ENCODE results near the gene KRTAP13-2. TPM values are rescaled to one million over a fixed set of nuclear protein-coding genes. Genes with fewer than 3 reads are reported as not detected.

KRTAP13-2 gene
- total and polyA plus RNA-seq, 2 experiments from 2014 or later: not detected

GRCh38 chr21:30345014-30345413 lies 27.1 kb downstream of the KRTAP13-2 start:
- H3K36me3 ChIP-seq (ENCODE audit: insufficient read depth): no peaks in the 10 kb centered on the region
- H3K4me3 ChIP-seq: no peak overlapping the region
- no peak overlapping the region for H3K27ac ChIP-seq (ENCODE audit: low read depth)
- no peaks in the 10 kb centered on the region for H3K9me2 ChIP-seq (ENCODE audit: insufficient read depth)
- Mint-ChIP-seq H3K27ac (no peak overlapping the region), H3K27me3 (ENCODE audit: insufficient read depth, low read depth, poor library complexity) (peaks cover 5% of the 10 kb centered on the region), H3K4me1 (peaks cover 12% of the 10 kb centered on the region), H3K36me3 (ENCODE audit: low read depth) (peaks cover 8% of the 10 kb centered on the region; the same call in 2 of the 3 replicates), H3K4me3 (no peak overlapping the region), H3K9me3 (peaks cover 8% of the 10 kb centered on the region; the same call in 1 of the 3 replicates)
- DNase-seq (ENCODE audit: low spot score): peak; percentile 45
- no peaks in the 10 kb centered on the region for H3K27me3 ChIP-seq (ENCODE audit: insufficient read depth)
- H3K79me2 ChIP-seq (replicated peaks; ENCODE audit: insufficient read depth): no peaks in the 10 kb centered on the region
- TF ChIP-seq JUNB (IDR thresholded peaks at IDR 0.05; ENCODE audit: unreplicated experiment) (no peak), NANOG (IDR thresholded peaks at IDR 0.05; ENCODE audit: borderline replicate concordance) (no peak), EZH2 (IDR thresholded peaks at IDR 0.05; ENCODE audit: low read depth, unreplicated experiment) (no peak), CTCF (conservative IDR thresholded peaks at IDR 0.05; ENCODE audit: low read depth in 2 of 2) (peak; percentile 46 to 53)
- no peaks in the 10 kb centered on the region for H4K20me1 ChIP-seq (replicated peaks; ENCODE audit: insufficient read depth)
- H3K4me1 ChIP-seq (ENCODE audit: insufficient read depth): peaks cover 12% of the 10 kb centered on the region
- H3K4me2 ChIP-seq: no peak overlapping the region
- peak; percentile 26; the same call in 1 of the 3 replicates for ATAC-seq
- no peaks in the 10 kb centered on the region for H3F3A ChIP-seq (replicated peaks; ENCODE audit: low read depth)
- no peak overlapping the region for H2AFZ ChIP-seq

GRCh38 chr21:30340714-30341573 lies 31.1 kb downstream of the KRTAP13-2 start:
- Mint-ChIP-seq H3K4me1 (no peaks in the 10 kb centered on the region), H3K27me3 (ENCODE audit: insufficient read depth, low read depth, poor library complexity) (peaks cover under 1% of the 10 kb centered on the region), H3K4me3 (no peak overlapping the region), H3K27ac (no peak overlapping the region), H3K36me3 (ENCODE audit: low read depth) (peaks cover 4% of the 10 kb centered on the region; the same call in 2 of the 3 replicates), H3K9me3 (peaks cover 5% of the 10 kb centered on the region; the same call in 1 of the 3 replicates)
- H3K4me1 ChIP-seq (ENCODE audit: insufficient read depth): no peaks in the 10 kb centered on the region
- no peaks in the 10 kb centered on the region for H4K20me1 ChIP-seq (replicated peaks; ENCODE audit: insufficient read depth)
- peak; percentile 71 for DNase-seq (ENCODE audit: low spot score)
- no peaks in the 10 kb centered on the region for H3K9me2 ChIP-seq (ENCODE audit: insufficient read depth)
- H3K4me2 ChIP-seq: no peak overlapping the region
- H3K79me2 ChIP-seq (replicated peaks; ENCODE audit: insufficient read depth): no peaks in the 10 kb centered on the region
- no peaks in the 10 kb centered on the region for H3F3A ChIP-seq (replicated peaks; ENCODE audit: low read depth)
- TF ChIP-seq CTCF (conservative IDR thresholded peaks at IDR 0.05; ENCODE audit: low read depth in 2 of 2): peak; percentile 76 to 96
- no peak for TF ChIP-seq ZNF114 (CRISPR knock-in tag; IDR thresholded peaks at IDR 0.05)
- no peak for TF ChIP-seq EZH2 (IDR thresholded peaks at IDR 0.05; ENCODE audit: low read depth, unreplicated experiment)
- no peak for TF ChIP-seq STAT1 (IDR thresholded peaks at IDR 0.05; ENCODE audit: unreplicated experiment)
- H2AFZ ChIP-seq: no peak overlapping the region
- H3K27me3 ChIP-seq (ENCODE audit: insufficient read depth): no peaks in the 10 kb centered on the region
- no peaks in the 10 kb centered on the region for H3K36me3 ChIP-seq (ENCODE audit: insufficient read depth)
- no peak overlapping the region for H3K4me3 ChIP-seq
- no peak overlapping the region for H3K27ac ChIP-seq (ENCODE audit: low read depth)
- ATAC-seq: peak; percentile 53; the same call in 2 of the 3 replicates

All from GM23338 (cell line).